Esophagus squamous epithelium (tissue), 5 donors: ENCODE results near the gene UMODL1. TPM values are rescaled to one million over a fixed set of nuclear protein-coding genes. Genes with fewer than 3 reads are reported as not detected.
A peak's percentile ranks its signal among the peaks of the same experiment; 100 is the strongest.

Experiments
- DNase-seq: peaks from one replicate; lab custom pipeline; 2025; lab: John Stamatoyannopoulos, UW
- H3K27ac ChIP-seq, 4 donors: fragments of 200-600 bp; sonication (generic); one replicate each; pipeline ENCODE4 v1.5.1; 2016 to 2019; ENCODE audit warnings: mild to moderate bottlenecking in 1 of 4
- H3K27me3 ChIP-seq, 4 donors: fragments of 200-600 bp; sonication (generic); 1 replicate in 3 of 4; 2 replicates in 1 of 4; pipeline versions ENCODE4 v1.5.1 to v1.6.0; 2017 to 2021; ENCODE audit warnings: antibody characterized with exemption in 1 of 4
- H3K36me3 ChIP-seq, 3 donors: fragments of 200-600 bp; sonication (generic); one replicate each; pipeline ENCODE4 v1.5.1; 2016 to 2019
- H3K4me1 ChIP-seq, 3 donors: fragments of 200-600 bp; sonication (generic); one replicate each; pipeline ENCODE4 v1.5.1; 2017 to 2019
- H3K4me3 ChIP-seq, 4 donors: fragments of 200-600 bp; sonication (generic); 1 replicate in 3 of 4; 2 replicates in 1 of 4; pipeline ENCODE4 v1.5.1; 2016 to 2019; ENCODE audit warnings: mild to moderate bottlenecking in 2 of 4, moderate library complexity in 1 of 4
- H3K9me3 ChIP-seq, 3 donors: fragments of 200-600 bp; sonication (generic); one replicate each; pipeline ENCODE4 v1.5.1; 2016 to 2019
- POLR2A ChIP-seq, 4 donors: fragments of 450-650 bp; IDR thresholded peaks; one replicate each; pipeline ENCODE4 v1.6.1; 2017; ENCODE audit warnings: antibody characterized with exemption in 4 of 4, mild to moderate bottlenecking in 4 of 4, moderate library complexity in 3 of 4
- WGBS, 2 donors: methylation state at CpG; one replicate each; pipeline ENCODE4 v1.1.5; 2018; 5-methylcytosine and 5-hydroxymethylcytosine counted together
- intact Hi-C: fragments of 100-400 bp; cut with DNase I; formaldehyde crosslinking; loops from one replicate; pipeline ENCODE4 v1.15.0; 2022
- total RNA-seq, 4 donors: library from RNA; depleted of rRNA; stranded (reverse); fragments of >200 nt; gene quantifications; one replicate each; pipeline ENCODE4 v1.1.0, GENCODE V29; 2016
- TF ChIP-seq, protein P1 (sequence below), 6 experiments: fragments of 450-650 bp in 4 of 6; fragments of 200-600 bp in 2 of 6; sonication (generic) in 2 of 6; IDR thresholded peaks; one replicate each; pipeline ENCODE4 v1.5.1; 2016 to 2019; ENCODE audit warnings: antibody characterized with exemption in 6 of 6, mild to moderate bottlenecking in 4 of 6, moderate library complexity in 4 of 6
- donor health status: DM: yes; HTN: yes; CAD: no.

The UMODL1 gene
- total RNA-seq, 4 donors from 2014 or later, result not detected

DNA sequence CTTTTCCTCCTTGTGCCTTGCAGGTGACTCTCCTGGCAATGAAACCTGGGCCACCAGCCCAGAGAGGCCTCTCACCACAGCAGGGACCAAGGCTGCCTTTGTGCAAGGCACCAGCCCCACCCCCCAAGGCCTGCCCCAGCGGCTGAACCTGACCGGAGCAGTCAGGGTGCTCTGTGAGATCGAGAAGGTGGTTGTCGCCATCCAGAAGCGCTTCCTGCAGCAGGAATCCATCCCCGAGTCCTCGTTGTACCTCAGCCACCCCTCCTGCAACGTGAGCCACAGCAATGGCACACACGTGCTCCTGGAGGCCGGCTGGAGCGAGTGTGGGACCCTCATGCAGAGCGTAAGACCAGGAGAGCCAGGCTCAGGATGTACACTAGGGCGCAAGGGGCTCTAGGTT, 51.7 kb downstream of the UMODL1 start:
- TF ChIP-seq POLR2A (IDR thresholded peaks at IDR 0.05), result no peak
- TF ChIP-seq, protein P1, sequence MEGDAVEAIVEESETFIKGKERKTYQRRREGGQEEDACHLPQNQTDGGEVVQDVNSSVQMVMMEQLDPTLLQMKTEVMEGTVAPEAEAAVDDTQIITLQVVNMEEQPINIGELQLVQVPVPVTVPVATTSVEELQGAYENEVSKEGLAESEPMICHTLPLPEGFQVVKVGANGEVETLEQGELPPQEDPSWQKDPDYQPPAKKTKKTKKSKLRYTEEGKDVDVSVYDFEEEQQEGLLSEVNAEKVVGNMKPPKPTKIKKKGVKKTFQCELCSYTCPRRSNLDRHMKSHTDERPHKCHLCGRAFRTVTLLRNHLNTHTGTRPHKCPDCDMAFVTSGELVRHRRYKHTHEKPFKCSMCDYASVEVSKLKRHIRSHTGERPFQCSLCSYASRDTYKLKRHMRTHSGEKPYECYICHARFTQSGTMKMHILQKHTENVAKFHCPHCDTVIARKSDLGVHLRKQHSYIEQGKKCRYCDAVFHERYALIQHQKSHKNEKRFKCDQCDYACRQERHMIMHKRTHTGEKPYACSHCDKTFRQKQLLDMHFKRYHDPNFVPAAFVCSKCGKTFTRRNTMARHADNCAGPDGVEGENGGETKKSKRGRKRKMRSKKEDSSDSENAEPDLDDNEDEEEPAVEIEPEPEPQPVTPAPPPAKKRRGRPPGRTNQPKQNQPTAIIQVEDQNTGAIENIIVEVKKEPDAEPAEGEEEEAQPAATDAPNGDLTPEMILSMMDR (IDR thresholded peaks at IDR 0.05), result no peak
- no peak for DNase-seq
- Histone ChIP-seq H3K4me1 (peaks cover 26 to 51% (median 27%) of the 10 kb centered on the region in 3 donors), H3K36me3 (no peaks in the 10 kb centered on the region), H3K27ac (no peak overlapping the region), H3K4me3 (no peak overlapping the region), H3K9me3 (no peaks in the 10 kb centered on the region), H3K27me3 (peaks cover 0 to 88% (median 0%) of the 10 kb centered on the region in 4 donors)
- intact Hi-C loops, result no loop called here
- 43% methylated on average over 7 of the region's 13 CpGs; no CpG with 5 or more reads in 1 of the 2 donors for WGBS, 2 donors

DNA sequence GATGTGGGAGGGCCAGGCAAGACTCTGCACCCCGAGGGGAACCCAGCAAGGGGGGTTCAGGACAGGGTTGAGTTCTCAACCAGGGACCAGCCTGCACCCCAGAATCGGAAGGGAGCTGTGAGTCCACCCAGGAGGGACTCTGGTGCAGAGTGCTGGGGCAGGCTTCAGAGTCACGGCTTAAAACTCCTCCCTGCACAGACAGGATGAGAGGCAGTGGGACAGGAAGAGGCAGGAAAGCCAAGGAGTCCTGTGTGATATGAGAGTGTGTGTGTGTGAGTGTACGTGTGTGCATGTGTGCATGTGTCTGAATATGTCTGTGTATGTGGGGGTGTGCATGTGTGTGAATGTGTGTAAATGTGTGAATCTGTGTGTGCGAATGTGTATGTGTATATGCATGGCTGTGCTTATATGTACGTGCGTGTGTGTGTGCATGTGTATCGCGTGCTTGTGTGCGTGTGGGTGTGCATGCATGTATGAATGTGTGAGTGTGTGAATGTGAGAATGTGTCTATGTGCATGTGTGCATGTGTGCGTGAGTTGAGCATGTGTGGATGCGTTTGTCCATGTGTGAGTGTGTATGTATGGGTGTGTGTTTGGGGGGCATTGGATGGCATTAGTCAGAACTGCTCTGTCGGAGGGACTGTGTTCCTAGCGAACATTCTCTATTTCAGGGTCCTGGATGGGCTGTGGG, 52.2 kb downstream of the UMODL1 start:
- peaks cover 26 to 51% (median 27%) of the 10 kb centered on the region in 3 donors for H3K4me1 ChIP-seq
- no peak overlapping the region for H3K4me3 ChIP-seq
- H3K27me3 ChIP-seq, result peaks cover 0 to 89% (median 0%) of the 10 kb centered on the region in 4 donors
- no peaks in the 10 kb centered on the region for H3K9me3 ChIP-seq
- no peaks in the 10 kb centered on the region for H3K36me3 ChIP-seq
- 81 to 86% methylated on average over 12 to 14 of the region's 14 CpGs for WGBS, 2 donors
- no peak for TF ChIP-seq POLR2A (IDR thresholded peaks at IDR 0.05)
- no peak overlapping the region for H3K27ac ChIP-seq
- DNase-seq, result no peak
- intact Hi-C loops, result no loop called here

DNA sequence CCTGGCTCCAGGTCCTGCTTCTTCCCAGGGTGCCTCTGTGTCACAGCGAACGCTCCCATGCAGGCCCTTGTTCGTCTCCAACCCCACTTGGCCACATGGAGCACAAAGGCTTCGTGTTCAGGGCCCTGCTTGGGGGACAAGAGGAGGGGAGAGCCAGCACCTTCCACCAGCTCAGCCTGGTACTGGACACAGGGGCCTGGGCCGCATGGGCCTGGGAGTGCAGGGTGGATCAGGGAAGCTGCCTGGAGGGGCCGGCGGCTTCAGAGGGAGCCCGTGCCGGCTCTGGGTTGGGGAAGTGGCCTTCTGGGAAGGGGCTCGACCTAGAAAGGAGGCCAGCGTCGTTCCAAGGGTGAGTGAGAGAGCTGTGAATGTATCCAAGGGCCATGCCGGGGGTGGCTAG, 53.0 kb downstream of the UMODL1 start:
- no peak for TF ChIP-seq POLR2A (IDR thresholded peaks at IDR 0.05)
- TF ChIP-seq, protein P1 (IDR thresholded peaks at IDR 0.05), result no peak
- Histone ChIP-seq H3K9me3 (no peaks in the 10 kb centered on the region), H3K4me3 (no peak overlapping the region), H3K4me1 (peaks cover 26 to 51% (median 27%) of the 10 kb centered on the region in 3 donors), H3K36me3 (no peaks in the 10 kb centered on the region), H3K27me3 (peaks cover 0 to 87% (median 0%) of the 10 kb centered on the region in 4 donors), H3K27ac (no peak overlapping the region)
- DNase-seq, result no peak
- intact Hi-C loops, result no loop called here
- WGBS, 2 donors, result 86 to 92% methylated on average over 1 to 9 of the region's 13 CpGs

DNA sequence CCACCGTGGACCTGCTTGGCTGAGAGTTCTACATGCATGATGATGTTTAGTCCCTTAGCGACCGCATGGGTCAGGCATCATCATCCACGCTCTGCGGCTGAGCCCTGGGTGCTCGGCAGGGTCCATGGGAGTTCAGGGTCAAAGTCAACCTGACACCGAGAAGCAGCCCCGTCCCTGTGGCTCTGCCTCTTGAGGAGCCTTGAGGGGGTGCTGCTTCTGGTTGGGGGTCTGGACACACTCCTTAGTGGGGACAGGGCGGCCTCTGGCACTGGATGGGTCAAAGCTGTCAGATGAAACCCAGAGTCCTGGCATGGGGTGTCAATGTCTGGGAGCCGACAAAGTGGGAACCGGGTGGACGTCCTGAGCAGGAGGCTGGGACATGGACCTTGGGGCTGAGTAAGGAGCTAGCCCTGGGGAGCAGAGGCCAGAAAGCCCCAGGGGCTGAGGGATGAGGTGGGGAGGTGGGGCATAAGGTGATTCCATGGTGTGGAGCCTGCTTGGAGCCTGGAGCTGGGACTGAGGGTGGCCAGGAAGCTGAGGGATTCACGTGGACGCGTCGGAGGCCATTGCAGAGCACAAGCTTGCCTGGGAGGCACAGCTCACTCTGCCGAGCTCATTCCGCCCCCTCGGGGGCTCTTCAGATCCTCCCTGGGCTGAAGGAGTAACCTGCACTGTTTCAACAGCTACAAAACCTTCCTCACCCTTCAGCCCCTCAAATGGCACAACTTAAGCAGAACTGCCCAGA, 53.9 kb downstream of the UMODL1 start:
- Histone ChIP-seq H3K4me3 (no peak overlapping the region), H3K9me3 (no peaks in the 10 kb centered on the region), H3K27me3 (peaks cover 0 to 82% (median 0%) of the 10 kb centered on the region in 4 donors), H3K36me3 (no peaks in the 10 kb centered on the region), H3K4me1 (peaks cover 26 to 48% (median 26%) of the 10 kb centered on the region in 3 donors), H3K27ac (no peak overlapping the region)
- 76 to 77% methylated on average over 7 to 19 of the region's 19 CpGs for WGBS, 2 donors
- intact Hi-C loops, result no loop called here
- TF ChIP-seq POLR2A (IDR thresholded peaks at IDR 0.05), result no peak
- TF ChIP-seq, protein P1 (IDR thresholded peaks at IDR 0.05), result no peak
- no peak for DNase-seq

DNA sequence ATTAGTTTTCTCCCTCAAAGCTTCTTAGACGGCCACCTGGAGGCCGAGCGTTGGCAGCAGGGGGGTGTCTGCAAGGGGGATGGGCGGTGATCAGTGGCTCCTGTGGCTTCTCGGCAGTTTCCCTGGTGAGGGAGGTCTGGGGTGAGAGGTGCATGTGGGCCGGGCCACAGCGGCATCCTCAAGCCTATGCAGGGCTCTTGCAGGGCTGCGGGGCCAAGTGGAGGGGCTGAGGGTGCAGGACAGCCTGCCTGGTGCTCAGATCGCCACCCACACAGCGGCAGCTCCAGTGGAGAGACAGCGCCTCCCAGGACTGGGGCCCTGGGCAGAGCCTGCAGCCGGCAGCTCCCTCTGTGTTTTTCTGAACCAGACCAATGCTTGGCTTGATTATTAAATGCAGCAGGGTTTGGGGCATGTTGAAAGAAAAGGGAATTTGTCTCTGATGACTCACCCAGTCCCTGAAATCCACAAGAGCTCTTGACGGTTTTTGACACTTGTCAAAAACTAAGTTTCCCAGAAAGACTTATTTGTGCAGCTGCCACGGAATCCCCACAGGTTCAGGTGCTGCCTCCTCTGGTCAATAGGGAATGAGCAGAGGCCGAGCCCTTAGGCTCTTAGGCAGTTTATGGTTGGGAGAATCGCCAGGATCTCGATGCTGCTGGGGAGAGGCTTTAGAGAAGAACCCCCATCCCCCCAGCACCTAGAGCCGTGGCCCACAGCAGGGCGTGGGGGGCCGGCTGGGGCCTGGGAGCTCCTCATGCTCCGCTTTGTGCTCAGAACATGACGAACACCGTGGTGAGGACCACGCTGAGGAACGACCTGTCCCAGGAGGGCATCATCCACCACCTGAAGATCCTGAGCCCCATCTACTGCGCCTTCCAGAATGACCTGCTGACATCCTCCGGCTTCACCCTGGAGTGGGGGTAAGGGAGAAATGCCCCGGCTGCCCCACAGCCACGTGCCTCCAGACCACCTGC, 54.7 kb downstream of the UMODL1 start:
- H3K9me3 ChIP-seq, result no peaks in the 10 kb centered on the region
- H3K27ac ChIP-seq, result no peak overlapping the region
- no peaks in the 10 kb centered on the region for H3K36me3 ChIP-seq
- no peak overlapping the region for H3K4me3 ChIP-seq
- 47 to 66% methylated on average over 13 to 24 of the region's 29 CpGs for WGBS, 2 donors
- DNase-seq, result no peak
- intact Hi-C loops, result no loop called here
- TF ChIP-seq, protein P1 (IDR thresholded peaks at IDR 0.05), result peak in 2 of 6 experiments; percentile 8 to 27
- TF ChIP-seq POLR2A (IDR thresholded peaks at IDR 0.05), result no peak
- peaks cover 0 to 74% (median 0%) of the 10 kb centered on the region in 4 donors for H3K27me3 ChIP-seq
- peaks cover 17 to 40% (median 21%) of the 10 kb centered on the region in 3 donors for H3K4me1 ChIP-seq
